ENCODE data around the gene RNU5D-1.

GRCh38 chr1:44760876-44761275 is 29.9 kb upstream of the RNU5D-1 start:
- TF ChIP-seq POLR2A (IDR thresholded peaks at IDR 0.05) = no peak
- TF ChIP-seq, protein P1, sequence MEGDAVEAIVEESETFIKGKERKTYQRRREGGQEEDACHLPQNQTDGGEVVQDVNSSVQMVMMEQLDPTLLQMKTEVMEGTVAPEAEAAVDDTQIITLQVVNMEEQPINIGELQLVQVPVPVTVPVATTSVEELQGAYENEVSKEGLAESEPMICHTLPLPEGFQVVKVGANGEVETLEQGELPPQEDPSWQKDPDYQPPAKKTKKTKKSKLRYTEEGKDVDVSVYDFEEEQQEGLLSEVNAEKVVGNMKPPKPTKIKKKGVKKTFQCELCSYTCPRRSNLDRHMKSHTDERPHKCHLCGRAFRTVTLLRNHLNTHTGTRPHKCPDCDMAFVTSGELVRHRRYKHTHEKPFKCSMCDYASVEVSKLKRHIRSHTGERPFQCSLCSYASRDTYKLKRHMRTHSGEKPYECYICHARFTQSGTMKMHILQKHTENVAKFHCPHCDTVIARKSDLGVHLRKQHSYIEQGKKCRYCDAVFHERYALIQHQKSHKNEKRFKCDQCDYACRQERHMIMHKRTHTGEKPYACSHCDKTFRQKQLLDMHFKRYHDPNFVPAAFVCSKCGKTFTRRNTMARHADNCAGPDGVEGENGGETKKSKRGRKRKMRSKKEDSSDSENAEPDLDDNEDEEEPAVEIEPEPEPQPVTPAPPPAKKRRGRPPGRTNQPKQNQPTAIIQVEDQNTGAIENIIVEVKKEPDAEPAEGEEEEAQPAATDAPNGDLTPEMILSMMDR (IDR thresholded peaks at IDR 0.05) = no peak
- TF ChIP-seq EP300 (IDR thresholded peaks at IDR 0.05) = no peak

Measured in ovary (tissue), 3 donors.